GM21360 (cell line): ENCODE measurements around the gene AZI2.

Experiments
- ATAC-seq: cut with Tn5 transposase; IDR thresholded peaks from one replicate; pipeline ENCODE4 v1.9.1; 2021; ENCODE audit warnings: mild to moderate bottlenecking, moderate library complexity; ENCODE audit not compliant: unreplicated experiment

Gene AZI2

DNA sequence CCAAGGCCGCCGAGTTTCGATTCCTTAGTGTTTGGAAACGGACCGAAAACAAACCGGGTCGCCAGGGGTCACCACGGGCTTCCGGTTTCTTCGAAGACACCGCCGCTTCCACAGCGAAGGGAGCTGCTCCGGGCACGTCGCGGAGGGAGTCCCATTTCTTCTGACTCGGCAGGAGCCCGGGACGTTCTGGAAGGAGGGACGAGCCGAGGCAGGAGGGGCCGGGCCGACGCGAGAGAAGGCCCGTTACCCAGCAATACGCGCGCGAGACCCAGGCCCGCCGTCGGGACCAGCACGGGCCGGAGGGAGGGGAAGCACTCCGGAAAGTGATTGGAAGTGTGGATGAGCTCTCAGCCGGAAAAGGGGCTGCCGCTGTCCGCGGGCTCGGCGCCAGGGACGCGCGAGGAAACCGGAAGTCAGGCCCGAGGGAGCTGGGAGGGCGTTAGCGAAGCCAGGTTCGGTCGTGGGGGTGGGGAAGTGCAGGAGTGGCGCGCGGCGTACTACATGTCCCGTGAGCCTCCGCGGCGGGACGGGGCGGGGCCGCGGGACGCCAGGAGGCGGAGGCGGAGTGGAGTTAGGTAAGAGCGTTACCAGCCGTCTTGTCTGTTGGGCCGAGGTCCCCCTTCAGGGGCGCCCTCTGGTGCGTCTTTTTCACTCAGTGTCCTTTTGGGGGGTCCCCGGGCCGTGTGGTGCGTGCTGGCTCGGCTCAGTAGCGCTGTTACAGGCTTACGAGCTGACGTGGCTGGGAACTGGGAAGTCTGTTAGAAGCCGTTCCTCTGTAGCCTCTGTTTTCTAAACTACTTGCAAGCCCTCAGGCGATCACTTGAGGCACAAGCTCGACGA, at the start of gene AZI2, which contains the start of gene ZCWPW2:
AZI2 (minus strand) TSS at position 196 of the 840 bp plus-strand sequence. CDS start 8,207 bp downstream, outside the sequence.
ZCWPW2 (plus strand) TSS at position 93 of the 840 bp plus-strand sequence. CDS start 64,348 bp downstream, outside the sequence.
- peak; percentile 93 for ATAC-seq

GRCh38 chr3:28388978-28389377, 40.4 kb upstream of the AZI2 start:
- ATAC-seq = no peak

DNA sequence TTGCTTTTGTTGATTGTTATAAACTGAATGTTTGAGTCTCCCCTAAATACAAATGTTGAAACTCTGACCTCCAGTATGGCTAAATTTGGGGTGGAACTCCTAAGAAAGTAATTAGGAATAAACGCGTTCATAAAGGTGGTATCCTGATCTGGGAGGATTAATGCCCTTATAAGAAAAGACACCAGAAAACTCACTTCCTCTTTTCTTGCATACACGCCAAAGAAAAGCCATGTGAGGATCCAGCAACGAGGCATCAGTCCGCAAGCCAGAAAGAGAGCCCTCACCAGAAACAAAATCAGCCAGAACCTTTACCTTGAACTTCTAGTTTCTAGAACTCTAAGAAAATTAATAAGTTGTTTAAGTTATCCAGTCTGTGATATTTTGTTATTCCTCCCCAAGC, 37.4 kb upstream of the AZI2 start:
- ATAC-seq = no peak

DNA sequence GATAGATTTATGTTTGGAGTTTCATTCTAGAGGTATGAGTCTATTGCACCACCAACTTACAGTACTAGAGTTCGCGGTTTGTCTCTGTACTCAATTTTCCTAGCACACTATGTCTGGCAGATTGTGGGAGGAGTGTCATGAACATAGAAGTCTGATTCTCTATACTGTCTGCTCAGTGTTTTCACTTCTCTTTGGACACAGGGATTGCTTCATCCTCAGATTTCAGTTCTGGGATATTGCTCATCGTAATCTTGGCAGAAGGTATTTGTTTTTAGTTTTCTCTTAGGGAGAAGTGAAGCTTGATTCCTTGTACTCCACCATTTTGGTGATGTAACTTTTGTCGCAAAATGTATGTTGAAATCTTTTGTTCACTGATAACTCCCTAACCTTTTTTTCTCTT, 27.8 kb upstream of the AZI2 start:
- no peak for ATAC-seq

GRCh38 chr3:28349469-28350000, 911 bp upstream of the AZI2 start:
- no peak for ATAC-seq

DNA sequence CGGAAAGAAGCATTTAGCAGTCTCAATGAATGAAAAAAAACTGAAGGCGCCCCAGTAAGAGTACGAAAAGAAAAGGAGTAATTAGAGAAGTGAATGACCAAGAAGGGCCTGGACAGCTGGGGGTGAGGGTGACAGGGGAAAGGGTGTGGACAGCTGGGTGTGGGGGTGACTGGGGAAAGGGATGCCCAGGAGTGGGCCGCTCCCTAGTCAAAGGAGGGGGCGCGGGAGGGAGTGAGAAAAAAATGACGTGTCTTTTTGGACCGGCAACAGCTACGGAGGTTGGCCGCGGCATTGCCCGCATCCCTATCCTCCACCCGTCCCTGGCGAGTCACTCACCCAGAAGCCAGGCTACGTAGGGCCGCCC, 377 bp downstream of the AZI2 start:
- no peak for ATAC-seq

DNA sequence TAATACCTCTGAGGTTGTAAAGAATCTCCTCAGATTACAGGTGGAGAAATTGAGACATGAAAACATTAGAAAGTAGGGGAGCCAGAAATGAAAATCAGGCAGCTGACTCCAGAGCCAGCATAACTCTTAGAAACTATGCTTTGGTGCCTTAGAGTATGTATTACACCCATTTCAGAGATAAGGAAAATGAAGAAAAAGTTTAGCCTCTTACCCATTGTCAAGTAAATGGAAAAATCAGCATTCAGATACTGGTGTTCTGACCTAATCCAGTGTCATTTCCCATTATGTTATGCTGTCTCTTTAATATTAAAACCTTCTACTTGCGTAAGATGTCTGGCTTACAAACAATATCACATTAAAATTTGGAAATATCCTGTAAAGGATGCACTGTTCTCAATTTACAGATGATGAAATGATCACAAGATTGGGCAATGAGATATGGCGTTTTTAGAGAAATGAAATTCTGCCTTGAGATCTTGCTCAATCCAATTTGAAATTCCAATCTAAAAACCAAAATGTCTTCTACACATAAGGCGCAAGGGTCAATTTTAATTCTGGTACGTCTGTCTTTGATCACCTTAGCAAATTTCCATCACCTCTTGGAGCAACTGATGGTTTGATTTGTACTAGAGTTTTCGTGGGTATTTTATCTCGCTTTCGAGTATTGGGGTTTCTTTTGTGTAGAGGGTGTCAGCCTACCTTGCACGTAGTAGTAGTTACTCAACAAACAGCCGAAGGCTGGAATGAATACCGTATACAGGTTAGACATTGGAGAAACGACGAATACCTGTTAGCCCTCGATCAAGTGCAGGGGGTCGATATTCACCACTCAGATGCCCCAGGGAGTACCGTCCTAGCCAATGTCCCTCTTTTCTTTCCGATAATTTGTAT, 1.0 kb downstream of the AZI2 start:
- ATAC-seq = no peak

GRCh38 chr3:28345690-28346089, 2.9 kb downstream of the AZI2 start:
- ATAC-seq = no peak

DNA sequence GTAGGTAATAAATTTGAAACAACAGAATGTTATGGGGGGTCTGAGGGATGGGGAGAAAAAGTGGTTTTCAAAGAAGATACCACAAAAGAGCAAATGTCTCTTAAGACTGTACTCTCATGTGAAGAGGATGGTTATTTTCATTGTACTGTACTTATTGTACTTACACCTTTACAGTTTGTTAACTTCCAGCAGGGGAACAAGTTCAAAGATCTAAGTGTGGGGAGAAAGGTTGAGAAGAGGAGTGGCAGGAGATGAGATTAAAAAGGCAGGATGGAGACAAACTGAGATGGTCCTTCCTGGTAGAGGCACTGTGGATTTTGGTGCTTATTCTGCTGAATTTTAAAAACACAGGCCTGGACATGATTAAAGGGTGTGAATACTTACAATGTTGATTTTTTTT, 5.5 kb downstream of the AZI2 start:
- ATAC-seq = no peak

DNA sequence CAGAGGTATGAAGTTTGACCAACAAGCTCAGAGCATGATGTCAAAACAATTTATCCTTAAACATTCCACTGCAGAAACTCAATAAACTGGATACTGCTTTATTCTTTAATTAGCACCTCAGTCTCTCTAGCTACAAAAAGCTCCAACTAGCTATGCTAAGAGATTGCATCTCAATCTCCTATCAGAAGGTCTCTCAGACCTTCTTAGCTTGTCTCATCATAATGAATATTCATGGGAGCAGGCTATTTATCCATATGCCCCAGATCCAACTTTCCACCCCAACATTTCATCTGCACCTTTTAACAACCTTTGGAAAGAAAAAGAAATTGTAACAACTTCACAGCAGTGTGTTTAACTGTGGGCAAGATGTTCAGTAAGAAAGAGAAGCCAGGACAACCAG, 11.4 kb downstream of the AZI2 start:
- ATAC-seq = no peak

DNA sequence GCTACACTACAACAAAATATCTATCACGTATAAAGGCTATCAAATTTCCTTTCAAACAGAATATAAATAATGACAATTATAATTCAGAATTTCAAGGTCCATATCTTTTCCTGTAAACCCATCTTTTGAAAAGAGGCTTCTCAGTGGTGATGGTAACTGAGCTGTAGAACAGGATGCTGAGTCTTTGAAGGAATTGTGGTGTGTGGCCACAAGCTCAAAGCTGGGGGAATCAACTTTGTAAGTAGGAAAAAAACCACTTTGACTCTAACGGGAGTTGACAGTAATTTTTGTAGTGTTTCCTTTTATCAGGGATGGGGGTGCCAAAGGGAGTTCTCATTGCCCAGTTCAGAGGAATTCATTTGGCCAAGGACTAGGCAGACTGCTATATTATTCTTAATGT, 13.4 kb downstream of the AZI2 start:
- no peak for ATAC-seq

DNA sequence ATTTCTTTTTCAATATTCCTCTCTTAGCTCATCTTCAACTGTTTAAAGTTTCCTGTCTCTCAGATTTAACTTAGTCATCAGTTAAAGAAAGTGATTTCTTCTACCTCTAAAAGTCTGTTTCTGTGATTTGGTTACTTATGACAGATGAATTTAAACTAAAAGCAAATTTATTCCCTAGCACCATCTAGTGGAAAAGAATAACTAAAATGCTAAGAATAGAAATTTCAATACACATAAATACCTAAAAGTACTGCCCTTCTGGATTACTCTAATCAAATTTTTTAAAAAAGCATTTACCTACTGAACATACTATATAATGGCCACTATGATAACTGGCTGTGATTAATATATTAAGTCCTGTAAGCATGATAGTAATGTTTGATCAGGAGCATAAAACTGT, 14.1 kb downstream of the AZI2 start:
- ATAC-seq = no peak

- ATAC-seq = peak; percentile 51
Measured at GRCh38 chr3:28328188-28329151, 20.2 kb downstream of the AZI2 start.

- ATAC-seq = no peak
Measured at GRCh38 chr3:28326458-28326926, 22.1 kb downstream of the AZI2 start.

DNA sequence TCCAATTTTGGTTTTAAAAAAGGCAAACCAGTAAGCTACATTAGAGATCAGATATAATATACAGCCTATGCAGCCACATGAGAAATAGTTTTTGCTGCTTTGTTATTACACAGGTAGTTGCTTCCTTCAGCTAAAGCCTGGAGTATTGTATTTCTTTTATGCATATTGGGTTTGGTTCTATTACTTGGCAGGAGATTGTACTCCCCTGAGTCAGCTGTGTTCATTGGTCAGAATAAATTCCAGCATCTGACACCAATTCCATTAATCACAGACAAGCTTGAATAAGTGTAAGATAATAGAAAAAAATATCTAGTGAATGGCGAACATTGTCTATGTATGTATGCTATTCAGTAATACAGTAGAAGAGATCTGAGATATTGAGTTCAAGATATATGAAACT, 26.2 kb downstream of the AZI2 start:
- ATAC-seq = no peak

GRCh38 chr3:28320981-28321380, 27.6 kb downstream of the AZI2 start:
- ATAC-seq = no peak

- peak; percentile 87 for ATAC-seq
Measured at GRCh38 chr3:28317438-28318022, 31.1 kb downstream of the AZI2 start.

GRCh38 chr3:28316226-28316625, 32.4 kb downstream of the AZI2 start:
- ATAC-seq = no peak

DNA sequence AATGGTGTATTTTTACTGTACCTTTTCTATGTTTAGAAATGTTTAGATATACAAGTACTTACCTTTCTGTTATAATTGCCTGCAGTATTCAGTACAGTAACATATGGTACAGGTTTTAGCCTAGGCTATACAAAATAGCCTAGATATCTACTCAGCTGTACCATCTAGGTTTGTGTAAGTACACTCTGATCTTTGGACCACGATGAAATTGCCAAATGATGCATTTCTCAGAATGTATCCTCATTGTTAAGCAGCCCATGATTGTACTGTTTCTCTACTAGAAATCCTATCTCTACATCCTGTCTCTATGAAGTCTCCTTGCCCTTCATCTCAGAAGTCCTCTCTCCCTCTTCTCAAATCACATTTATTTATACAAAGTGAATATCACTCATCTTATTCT, 32.9 kb downstream of the AZI2 start:
- no peak for ATAC-seq

- no peak for ATAC-seq
Measured at GRCh38 chr3:28308196-28308595, 40.4 kb downstream of the AZI2 start.
